GM21526 (cell line): ENCODE data around the gene DGAT2L6.
"Not testable (repeated sequence)": the region's sequence is repeated elsewhere in the genome, so short reads cannot be mapped to it uniquely, and the experiment has no call there.

Experiments used
- ATAC-seq: cut with Tn5 transposase; IDR thresholded peaks from one replicate; pipeline ENCODE4 v1.9.1; 2021; ENCODE audit warnings: moderate library complexity; ENCODE audit not compliant: unreplicated experiment, low FRiP score

Gene DGAT2L6

GRCh38 chrX:70190225-70190624 is 12.9 kb downstream of the DGAT2L6 start:
- no peak for ATAC-seq

- ATAC-seq: peak; percentile 87
Observed at GRCh38 chrX:70196961-70197720, 19.9 kb downstream of the DGAT2L6 start.

DNA sequence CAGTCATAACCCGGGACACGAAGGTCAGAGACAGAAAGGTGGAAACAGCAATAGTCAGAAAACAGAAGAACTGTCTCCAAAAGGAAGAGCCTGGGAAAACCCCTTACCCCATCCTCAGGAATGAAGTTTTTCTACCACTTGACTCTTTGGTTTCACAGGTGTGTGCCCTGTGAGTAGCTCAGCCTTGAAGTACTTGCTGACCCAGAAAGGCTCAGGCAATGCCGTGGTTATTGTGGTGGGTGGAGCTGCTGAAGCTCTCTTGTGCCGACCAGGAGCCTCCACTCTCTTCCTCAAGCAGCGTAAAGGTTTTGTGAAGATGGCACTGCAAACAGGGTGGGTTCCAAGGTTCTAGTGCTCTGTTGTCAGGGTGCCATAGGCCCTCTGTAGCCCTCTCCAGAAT is 24.4 kb downstream of the DGAT2L6 start:
- ATAC-seq: no peak

DNA sequence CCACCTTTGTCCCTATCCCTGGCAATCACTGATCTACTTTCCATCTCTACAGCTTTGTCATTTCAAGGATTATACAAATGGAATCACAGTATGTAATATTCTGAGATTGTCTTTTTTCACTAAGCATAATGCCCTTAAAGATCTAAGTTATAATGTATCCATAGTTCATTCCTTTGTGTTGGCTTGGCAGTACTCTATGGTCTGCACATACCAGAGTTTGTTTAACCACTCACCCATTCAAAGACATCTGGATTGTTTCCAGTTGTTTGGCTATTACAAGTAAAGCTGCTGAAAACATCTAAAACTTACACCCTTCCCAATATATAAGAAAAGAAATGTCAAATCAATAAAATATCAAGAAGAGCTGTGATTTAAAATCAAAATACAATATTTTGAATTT is 31.2 kb downstream of the DGAT2L6 start:
- no peak for ATAC-seq

GRCh38 chrX:70209570-70209969 is 32.3 kb downstream of the DGAT2L6 start:
- not testable (repeated sequence) for ATAC-seq

DNA sequence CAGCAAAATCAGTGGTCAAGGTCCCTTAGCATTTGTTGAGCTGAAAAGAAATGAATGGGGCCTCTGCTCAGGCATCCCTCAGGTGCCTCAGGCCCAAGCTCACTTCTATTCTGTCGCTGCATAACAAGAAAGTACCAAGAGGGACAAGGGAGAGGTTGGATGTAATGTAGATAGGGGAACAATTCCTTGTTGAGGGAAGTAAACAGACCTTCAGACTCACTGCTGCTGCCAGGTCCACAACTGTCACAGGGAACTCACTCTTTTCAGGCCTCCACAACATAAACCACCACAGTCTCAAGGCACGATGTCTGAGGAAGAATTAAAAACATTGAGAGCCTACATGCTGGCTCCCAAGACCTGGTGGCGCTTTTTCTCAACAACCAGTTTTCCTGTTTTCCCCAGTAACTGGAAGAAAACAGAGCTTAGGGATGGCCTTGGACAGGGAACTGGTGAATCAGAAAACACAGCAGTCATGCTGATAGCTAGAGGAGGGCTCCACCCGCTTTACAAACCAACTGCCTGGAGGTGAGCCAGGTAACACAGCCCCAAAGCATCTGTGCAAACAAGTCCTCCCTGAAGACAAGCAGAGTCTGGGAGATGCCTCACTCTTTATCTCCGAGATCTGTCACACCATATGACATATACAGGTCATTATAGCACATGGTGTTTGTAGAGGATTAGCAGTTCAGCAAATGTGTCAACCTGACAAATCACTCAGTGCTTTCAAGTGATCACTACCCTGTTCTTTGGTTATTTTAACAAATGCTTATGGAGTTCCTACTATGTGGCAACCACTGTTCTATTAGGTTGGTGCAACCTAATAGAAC is 42.9 kb downstream of the DGAT2L6 start:
- no peak for ATAC-seq

DNA sequence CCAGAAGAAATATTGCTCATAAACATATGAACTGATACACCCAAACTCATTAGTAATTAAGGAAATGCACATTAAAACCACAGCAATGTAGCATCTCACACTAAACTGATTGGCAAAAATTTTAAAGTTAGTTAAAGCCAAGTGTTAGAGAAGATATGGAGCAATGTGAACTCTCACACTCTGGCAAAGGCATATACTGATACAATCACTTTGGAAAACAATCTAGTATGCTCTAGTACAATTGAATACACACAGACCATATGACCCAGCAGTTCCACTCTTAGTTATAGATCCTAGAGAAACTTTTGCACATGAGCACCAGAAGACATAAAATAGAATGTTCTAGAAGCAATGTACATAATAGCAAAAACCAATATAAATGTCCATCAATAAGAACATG is 48.8 kb downstream of the DGAT2L6 start:
- no peak for ATAC-seq

DNA sequence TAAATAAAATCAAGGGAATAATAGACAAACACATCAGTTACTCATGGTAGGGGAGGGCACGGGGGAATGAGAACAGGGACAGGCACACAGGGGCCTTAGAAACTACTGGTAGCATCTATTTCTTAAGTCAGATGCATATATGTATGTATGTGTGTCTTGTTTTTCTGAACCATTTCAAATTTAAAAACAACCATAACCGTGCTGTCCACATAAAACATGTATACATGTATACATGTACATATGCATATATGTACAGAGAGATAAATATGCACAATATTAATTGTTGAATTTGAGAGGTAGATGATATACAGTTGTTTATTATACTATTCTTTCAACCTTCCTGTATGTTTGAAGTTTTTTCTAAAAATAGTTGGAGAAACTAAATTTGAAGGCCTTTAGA is 49.4 kb downstream of the DGAT2L6 start:
- no peak for ATAC-seq

GRCh38 chrX:70231666-70232065 is 54.4 kb downstream of the DGAT2L6 start:
- ATAC-seq: no peak

- ATAC-seq: no peak
Observed at GRCh38 chrX:70234355-70234754, 57.1 kb downstream of the DGAT2L6 start, which contains the start of gene AWAT1. Gene AWAT1, plus strand, starts transcription at chrX:70234655. Its CDS starts 41 bp downstream, at chrX:70234696.

GRCh38 chrX:70240751-70241150 is 63.5 kb downstream of the DGAT2L6 start:
- no peak for ATAC-seq

- no peak for ATAC-seq
Observed at GRCh38 chrX:70241501-70241900, 64.2 kb downstream of the DGAT2L6 start.

DNA sequence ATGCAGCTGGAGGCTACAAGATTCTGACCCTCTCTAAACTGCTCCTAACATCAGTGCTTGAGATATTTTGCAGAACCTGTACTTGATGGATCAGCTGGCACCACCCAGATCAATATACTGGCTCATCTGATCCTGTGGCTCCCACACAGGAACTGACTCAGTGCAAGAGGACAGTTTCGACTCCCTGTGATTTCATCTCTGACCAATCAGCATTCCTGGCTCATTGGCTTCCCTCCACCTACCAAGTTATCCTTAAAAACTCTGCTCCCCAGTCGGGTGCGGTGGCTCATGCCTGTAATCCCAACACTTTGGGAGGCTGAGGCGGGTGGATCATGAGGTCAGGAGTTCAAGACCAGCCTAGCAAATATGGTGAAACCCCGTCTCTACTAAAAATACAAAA is 66.3 kb downstream of the DGAT2L6 start:
- ATAC-seq: not testable (repeated sequence)

- ATAC-seq: no peak
Observed at GRCh38 chrX:70244881-70245280, 67.6 kb downstream of the DGAT2L6 start.

DNA sequence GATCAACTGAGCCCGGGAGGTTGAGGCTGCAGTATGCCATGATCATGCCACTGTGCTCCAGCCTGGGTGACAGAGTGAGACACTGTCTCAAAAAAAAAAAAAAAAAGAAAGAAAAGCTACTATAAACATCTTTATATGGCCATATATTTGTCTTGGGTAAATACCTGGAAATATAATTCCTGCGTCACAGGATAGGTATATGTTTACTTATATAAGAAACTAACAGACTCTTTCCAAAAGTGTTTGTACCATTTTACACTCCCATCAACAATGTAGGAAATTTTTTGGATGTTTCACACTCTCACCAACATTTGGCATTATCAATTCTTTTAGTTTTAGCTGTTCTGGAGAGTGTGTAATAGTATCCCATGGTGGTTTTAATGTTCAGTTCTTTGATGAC is 70.0 kb downstream of the DGAT2L6 start:
- no peak for ATAC-seq

DNA sequence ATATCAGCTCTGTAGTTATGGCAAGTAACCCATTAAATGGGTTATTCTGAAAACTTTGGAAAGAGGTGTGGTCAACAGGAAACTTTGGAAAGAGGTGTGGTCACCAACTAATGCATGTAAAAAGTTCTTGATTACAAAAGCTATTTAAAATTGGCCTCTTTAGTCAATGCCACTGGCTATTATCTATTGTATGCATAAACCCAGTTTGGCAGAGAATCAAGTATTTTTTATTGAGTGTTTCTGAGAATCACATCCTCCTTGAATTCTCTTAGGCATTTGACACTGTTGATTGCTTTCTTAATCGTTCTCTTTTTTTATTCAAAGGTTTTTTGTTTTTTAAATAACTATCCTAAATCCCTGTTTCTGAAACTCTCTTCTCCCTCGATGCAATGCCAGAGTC is 75.2 kb downstream of the DGAT2L6 start:
- no peak for ATAC-seq

GRCh38 chrX:70253377-70254062 is 76.2 kb downstream of the DGAT2L6 start:
- no peak for ATAC-seq

GRCh38 chrX:70254063-70254400 is 76.7 kb downstream of the DGAT2L6 start:
- ATAC-seq: no peak

- ATAC-seq: no peak
Observed at GRCh38 chrX:70254909-70255308, 77.6 kb downstream of the DGAT2L6 start.
